Lower lobe of right lung (tissue), 2 donors: Measurements from ENCODE around the gene COL21A1. TPM values are rescaled to one million over a fixed set of nuclear protein-coding genes. Genes with fewer than 3 reads are reported as not detected.

Source experiments
- ATAC-seq, 2 donors: fragments of 200-7000 bp; cut with Tn5 transposase; one replicate each; pipeline ENCODE4 v1.9.1; 2020 to 2022; ENCODE audit warnings: mild to moderate bottlenecking in 2 of 2, moderate library complexity in 2 of 2
- DNase-seq: peaks from one replicate; pipeline ENCODE4 v3.0.0-alpha.2; 2020
- H3K27ac ChIP-seq: fragments of 200-600 bp; one replicate; pipeline ENCODE4 v1.8.0; 2022
- H3K27me3 ChIP-seq: fragments of 200-600 bp; one replicate; pipeline ENCODE4 v1.8.0; 2022; ENCODE audit warnings: low read depth
- H3K36me3 ChIP-seq: fragments of 200-600 bp; one replicate; pipeline ENCODE4 v1.8.0; 2022; ENCODE audit warnings: mild to moderate bottlenecking
- H3K4me1 ChIP-seq: fragments of 200-600 bp; one replicate; pipeline ENCODE4 v1.8.0; 2022
- H3K4me3 ChIP-seq: fragments of 200-600 bp; one replicate; pipeline ENCODE4 v1.8.0; 2022; ENCODE audit warnings: mild to moderate bottlenecking
- H3K9me3 ChIP-seq: fragments of 200-600 bp; one replicate; pipeline ENCODE4 v1.8.0; 2022
- intact Hi-C: fragments of 100-400 bp; cut with DNase I; formaldehyde crosslinking; loops from one replicate; pipeline ENCODE4 v1.11.0; 2022
- total RNA-seq: library from RNA; stranded (reverse); fragmentation: NEBNext Ultra II Directional; extraction: Animal tissue kit (Norgen Biotek cat#: 25700); gene quantifications from one replicate; pipeline ENCODE4 v1.2.1, GENCODE V29; 2021
- TF ChIP-seq, protein P1 (sequence below): fragments of 200-600 bp; IDR thresholded peaks from one replicate; pipeline ENCODE4 v1.8.0; 2022; ENCODE audit warnings: antibody characterized with exemption, mild to moderate bottlenecking
- donor health status: DM: no; HTN: yes; CAD: no; lungs with severe emphysema.

Gene COL21A1
- total RNA-seq, 1 donor from 2014 or later = 9.4 TPM

DNA sequence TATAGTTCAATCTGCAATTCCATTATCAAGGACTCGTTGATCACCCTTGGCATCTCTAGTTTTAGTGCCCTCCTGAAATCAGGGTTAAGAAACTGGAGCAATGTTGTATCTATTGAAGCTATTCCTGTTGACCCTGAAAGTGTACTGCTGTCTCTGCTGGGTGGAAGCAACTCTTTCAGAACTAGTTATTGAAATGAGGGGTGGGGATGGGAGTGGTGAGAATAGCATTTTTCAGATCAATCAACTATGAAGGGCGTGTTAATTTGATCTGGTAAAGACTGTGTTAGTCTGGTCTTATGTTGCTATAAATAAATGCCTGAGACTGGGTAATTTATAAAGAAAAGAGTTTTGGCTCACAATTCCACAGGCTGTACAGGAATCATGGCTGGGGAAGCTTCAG lies 219.5 kb downstream of the COL21A1 start:
- DNase-seq (no peak), ATAC-seq (no peak)
- Histone ChIP-seq H3K9me3 (no peaks in the 10 kb centered on the region), H3K27ac (no peak overlapping the region), H3K4me3 (no peak overlapping the region), H3K36me3 (no peaks in the 10 kb centered on the region), H3K4me1 (no peaks in the 10 kb centered on the region), H3K27me3 (no peaks in the 10 kb centered on the region)
- intact Hi-C loops = no loop called here
- TF ChIP-seq, protein P1, sequence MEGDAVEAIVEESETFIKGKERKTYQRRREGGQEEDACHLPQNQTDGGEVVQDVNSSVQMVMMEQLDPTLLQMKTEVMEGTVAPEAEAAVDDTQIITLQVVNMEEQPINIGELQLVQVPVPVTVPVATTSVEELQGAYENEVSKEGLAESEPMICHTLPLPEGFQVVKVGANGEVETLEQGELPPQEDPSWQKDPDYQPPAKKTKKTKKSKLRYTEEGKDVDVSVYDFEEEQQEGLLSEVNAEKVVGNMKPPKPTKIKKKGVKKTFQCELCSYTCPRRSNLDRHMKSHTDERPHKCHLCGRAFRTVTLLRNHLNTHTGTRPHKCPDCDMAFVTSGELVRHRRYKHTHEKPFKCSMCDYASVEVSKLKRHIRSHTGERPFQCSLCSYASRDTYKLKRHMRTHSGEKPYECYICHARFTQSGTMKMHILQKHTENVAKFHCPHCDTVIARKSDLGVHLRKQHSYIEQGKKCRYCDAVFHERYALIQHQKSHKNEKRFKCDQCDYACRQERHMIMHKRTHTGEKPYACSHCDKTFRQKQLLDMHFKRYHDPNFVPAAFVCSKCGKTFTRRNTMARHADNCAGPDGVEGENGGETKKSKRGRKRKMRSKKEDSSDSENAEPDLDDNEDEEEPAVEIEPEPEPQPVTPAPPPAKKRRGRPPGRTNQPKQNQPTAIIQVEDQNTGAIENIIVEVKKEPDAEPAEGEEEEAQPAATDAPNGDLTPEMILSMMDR = no peak

DNA sequence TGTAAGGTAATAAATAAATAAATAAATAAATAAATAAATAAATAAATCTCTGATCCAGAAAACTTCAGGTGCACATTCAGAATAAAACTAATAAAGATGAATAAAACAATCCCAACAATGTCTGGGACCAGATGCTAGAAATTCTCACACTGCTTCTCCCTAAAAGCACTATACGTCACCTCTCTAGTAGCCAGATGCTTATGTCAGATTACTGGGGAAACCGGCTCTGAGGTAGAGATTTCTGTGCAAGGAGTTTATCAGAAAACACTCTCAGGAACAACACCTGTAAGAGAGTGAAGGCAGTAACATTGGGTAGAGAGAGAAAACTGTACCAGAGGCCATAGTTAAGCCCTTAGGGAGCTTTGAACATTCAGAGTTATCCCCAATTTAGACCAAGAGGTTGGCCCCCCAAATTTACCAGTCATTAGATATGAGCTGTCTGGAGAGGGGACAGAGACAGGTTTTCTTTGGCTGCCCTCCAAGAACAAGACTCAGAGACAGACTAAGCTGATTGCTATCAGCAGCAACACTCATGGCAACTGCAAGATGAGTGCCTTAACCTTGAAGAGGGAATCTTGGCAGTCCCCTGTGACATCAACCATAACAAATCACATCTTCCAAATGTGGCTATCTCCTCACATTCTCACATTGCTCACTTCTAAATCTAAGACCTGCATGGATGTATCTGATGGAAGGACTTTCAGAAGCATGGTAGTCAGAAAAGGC lies 220.8 kb downstream of the COL21A1 start:
- intact Hi-C loops = no loop called here

DNA sequence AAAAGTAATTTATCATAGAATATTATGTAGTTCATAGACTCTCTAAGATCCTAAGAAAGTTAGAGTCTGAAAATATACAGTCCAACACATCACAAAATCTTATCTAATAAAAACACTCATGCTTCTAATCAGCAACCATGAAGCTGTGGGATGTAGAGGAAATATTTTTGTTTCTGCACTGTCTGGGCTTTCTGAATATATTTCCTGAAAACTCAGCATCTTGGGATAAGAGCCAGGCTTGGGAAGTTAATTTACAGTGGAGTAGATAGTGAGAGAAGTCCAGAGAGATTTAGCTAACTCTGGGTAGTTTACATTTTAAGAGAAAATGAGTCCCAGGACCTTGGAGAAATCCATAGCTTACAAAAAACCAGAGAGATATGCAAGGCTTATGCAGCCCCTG lies 221.6 kb downstream of the COL21A1 start:
- DNase-seq (no peak), ATAC-seq (no peak)

More for the DNA sequence above, 220.8 kb downstream of the COL21A1 start:
- TF ChIP-seq, protein P1 = no peak
- no peaks in the 10 kb centered on the region for H3K4me1 ChIP-seq
- DNase-seq (no peak), ATAC-seq (no peak)
- no peak overlapping the region for H3K27ac ChIP-seq
- no peaks in the 10 kb centered on the region for H3K27me3 ChIP-seq
- no peak overlapping the region for H3K4me3 ChIP-seq
- no peaks in the 10 kb centered on the region for H3K9me3 ChIP-seq
- no peaks in the 10 kb centered on the region for H3K36me3 ChIP-seq

DNA sequence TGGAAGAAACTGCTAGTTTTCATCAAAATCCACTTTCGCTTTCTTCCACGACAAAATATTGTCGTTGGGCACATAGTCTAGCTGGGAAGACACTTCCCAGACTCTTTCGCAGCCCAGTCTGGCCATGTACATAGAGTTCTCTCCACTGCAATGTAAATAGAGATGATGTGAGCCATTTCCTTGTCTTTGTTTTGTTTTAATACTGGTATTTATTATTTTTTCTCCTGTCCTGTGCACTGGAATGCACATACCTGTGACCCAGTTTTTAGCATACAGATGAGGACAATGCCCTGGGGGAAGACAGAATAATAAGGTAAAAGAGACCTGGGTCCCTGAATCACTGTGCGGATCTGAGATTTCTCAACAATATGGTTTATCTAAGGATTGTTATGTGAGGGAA lies 222.4 kb downstream of the COL21A1 start:
- H3K36me3 ChIP-seq = no peaks in the 10 kb centered on the region
- no peaks in the 10 kb centered on the region for H3K9me3 ChIP-seq
- no peak for DNase-seq
- intact Hi-C loops = no loop called here
- no peaks in the 10 kb centered on the region for H3K4me1 ChIP-seq
- H3K27ac ChIP-seq = no peak overlapping the region
- TF ChIP-seq, protein P1 = no peak
- ATAC-seq = no peak
- H3K4me3 ChIP-seq = no peak overlapping the region
- no peaks in the 10 kb centered on the region for H3K27me3 ChIP-seq

More for the DNA sequence above, 221.6 kb downstream of the COL21A1 start:
- Histone ChIP-seq H3K9me3 (no peaks in the 10 kb centered on the region), H3K36me3 (no peaks in the 10 kb centered on the region), H3K27ac (no peak overlapping the region), H3K4me1 (no peaks in the 10 kb centered on the region), H3K27me3 (no peaks in the 10 kb centered on the region), H3K4me3 (no peak overlapping the region)
- intact Hi-C loops = no loop called here
- TF ChIP-seq, protein P1 = no peak

DNA sequence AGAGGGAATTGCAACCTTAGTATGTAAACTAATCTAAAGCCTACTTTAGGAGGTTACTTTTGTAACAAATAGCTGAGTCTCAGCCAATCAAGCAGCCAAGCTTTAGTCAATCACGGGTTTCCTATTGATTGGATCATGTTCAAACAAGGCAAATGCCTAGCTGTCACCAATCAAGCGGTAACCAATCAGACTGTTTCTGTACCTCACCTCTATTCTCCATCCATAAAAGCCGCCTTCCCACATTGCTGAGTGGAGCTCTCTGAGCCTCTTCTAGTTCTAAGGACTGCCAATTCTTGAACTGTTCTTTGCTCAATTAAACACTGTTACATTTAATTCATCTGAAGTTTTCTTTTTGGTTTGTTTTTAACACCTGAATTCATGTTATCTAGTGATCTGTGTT lies 223.6 kb downstream of the COL21A1 start:
- Histone ChIP-seq H3K36me3 (no peaks in the 10 kb centered on the region), H3K9me3 (no peaks in the 10 kb centered on the region), H3K27me3 (no peaks in the 10 kb centered on the region), H3K4me3 (no peak overlapping the region), H3K4me1 (no peaks in the 10 kb centered on the region), H3K27ac (no peak overlapping the region)
- intact Hi-C loops = no loop called here
- DNase-seq = no peak
- ATAC-seq = no peak
- TF ChIP-seq, protein P1 = no peak
